Measurements from ENCODE around the gene DGKB. TPM values are rescaled to one million over a fixed set of nuclear protein-coding genes. Genes with fewer than 3 reads are reported as not detected.

The DGKB gene
- total RNA-seq, 1 donor: not detected

GRCh38 chr7:14184292-14184864 lies 718.2 kb downstream of the DGKB start:
- no peak overlapping the region for H3K4me3 ChIP-seq (ENCODE audit: low read depth, low read length)
- DNase-seq (ENCODE audit: low read depth): no peak
- TF ChIP-seq CTCF (IDR thresholded peaks at IDR 0.05; ENCODE audit: insufficient read depth, low read depth, low read length): no peak

- TF ChIP-seq CTCF (IDR thresholded peaks at IDR 0.05; ENCODE audit: insufficient read depth, low read depth, low read length): no peak
- no peak overlapping the region for H3K4me3 ChIP-seq (ENCODE audit: low read depth, low read length)
- DNase-seq (ENCODE audit: low read depth): no peak
Observed at GRCh38 chr7:14179781-14180180, 722.8 kb downstream of the DGKB start.

- no peak for DNase-seq (ENCODE audit: low read depth)
- no peak for TF ChIP-seq CTCF (IDR thresholded peaks at IDR 0.05; ENCODE audit: insufficient read depth, low read depth, low read length)
- H3K4me3 ChIP-seq (ENCODE audit: low read depth, low read length): no peak overlapping the region
Observed at GRCh38 chr7:14177876-14178275, 724.7 kb downstream of the DGKB start.

- no peak for TF ChIP-seq CTCF (IDR thresholded peaks at IDR 0.05; ENCODE audit: insufficient read depth, low read depth, low read length)
- H3K4me3 ChIP-seq (ENCODE audit: low read depth, low read length): no peak overlapping the region
- DNase-seq (ENCODE audit: low read depth): no peak
Observed at GRCh38 chr7:14170872-14171271, 731.7 kb downstream of the DGKB start.

GRCh38 chr7:14158111-14158510 lies 744.4 kb downstream of the DGKB start:
- no peak for DNase-seq (ENCODE audit: low read depth)
- no peak overlapping the region for H3K4me3 ChIP-seq (ENCODE audit: low read depth, low read length)
- TF ChIP-seq CTCF (IDR thresholded peaks at IDR 0.05; ENCODE audit: insufficient read depth, low read depth, low read length): no peak

GRCh38 chr7:14156436-14156835 lies 746.1 kb downstream of the DGKB start:
- DNase-seq (ENCODE audit: low read depth): no peak
- H3K4me3 ChIP-seq (ENCODE audit: low read depth, low read length): no peak overlapping the region
- TF ChIP-seq CTCF (IDR thresholded peaks at IDR 0.05; ENCODE audit: insufficient read depth, low read depth, low read length): no peak

- no peak for TF ChIP-seq CTCF (IDR thresholded peaks at IDR 0.05; ENCODE audit: insufficient read depth, low read depth, low read length)
- no peak overlapping the region for H3K4me3 ChIP-seq (ENCODE audit: low read depth, low read length)
- DNase-seq (ENCODE audit: low read depth): no peak
Observed at GRCh38 chr7:14148974-14149373, 753.6 kb downstream of the DGKB start.

Measured in fibroblast of villous mesenchyme (primary cell).